IMR-90 (cell line): ENCODE results near the gene TP63. TPM values are rescaled to one million over a fixed set of nuclear protein-coding genes. Genes with fewer than 3 reads are reported as not detected.
A peak's percentile ranks its signal among the peaks of the same experiment; 100 is the strongest.

Source experiments
- ATAC-seq: fragments of 200-7000 bp; cut with Tn5 transposase; 2 replicates; pipeline ENCODE4 v1.9.1; 2020; ENCODE audit warnings: low read depth, mild to moderate bottlenecking, moderate library complexity
- BruUV-seq: library from RNA; stranded (reverse); fragments of 400-500 nt; replicated peaks from 2 replicates; lab custom pipeline; 2021; lab: Mats Ljungman, UMichigan
- CTCF ChIA-PET: fragments of 300-600 bp; formaldehyde crosslinking; extraction: SDS; loops from one replicate; lab custom pipeline; 2021; ENCODE audit warnings: antibody characterized with exemption; lab: Yijun Ruan, JAX
- POLR2A ChIA-PET: fragments of 300-600 bp; sonication (Branson Sonifier 250); formaldehyde crosslinking; loops from one replicate; lab custom pipeline; 2022; ENCODE audit warnings: antibody characterized with exemption; ENCODE audit not compliant: unreplicated experiment; lab: Charles Lee
- DNase-seq: peaks from one replicate; pipeline ENCODE4 v3.0.0; 2013
- H2AFZ ChIP-seq: replicated peaks from 2 replicates; pipeline ENCODE3; 2013; ENCODE audit warnings: low read length, mild to moderate bottlenecking; ENCODE audit not compliant: poor library complexity
- H2AK5ac ChIP-seq: 2 replicates; pipeline ENCODE4 v1.6.1; 2013; ENCODE audit warnings: low read depth, low read length, inconsistent platforms
- H2AK9ac ChIP-seq: replicated peaks from 2 replicates; pipeline ENCODE3; 2013; ENCODE audit warnings: mild to moderate bottlenecking, low read depth, low read length, moderate library complexity; ENCODE audit not compliant: poor library complexity
- H2BK120ac ChIP-seq: 2 replicates; pipeline ENCODE4 v1.6.1; 2013; ENCODE audit warnings: low read depth, low read length, inconsistent platforms
- H2BK15ac ChIP-seq: 3 replicates; pipeline ENCODE4 v1.6.1; 2013; ENCODE audit warnings: low read depth, low read length, inconsistent platforms
- H2BK20ac ChIP-seq: 2 replicates; pipeline ENCODE4 v1.6.1; 2013; ENCODE audit warnings: low read depth, mild to moderate bottlenecking, inconsistent platforms, low read length, moderate library complexity
- H2BK5ac ChIP-seq: 2 replicates; pipeline ENCODE4 v1.6.1; 2013; ENCODE audit warnings: mild to moderate bottlenecking, low read depth, low read length, inconsistent platforms; ENCODE audit not compliant: poor library complexity, severe bottlenecking
- H3K14ac ChIP-seq: replicated peaks from 2 replicates; pipeline ENCODE4 v1.6.1; 2013; ENCODE audit warnings: low read depth, low read length, inconsistent platforms
- H3K18ac ChIP-seq: 2 replicates; pipeline ENCODE4 v1.6.1; 2013; ENCODE audit warnings: low read depth, low read length, control low read depth
- H3K23ac ChIP-seq: 2 replicates; pipeline ENCODE4 v1.6.1; 2013; ENCODE audit warnings: low read depth, low read length, inconsistent platforms
- H3K27ac ChIP-seq: 2 replicates; pipeline ENCODE4 v1.5.1; 2013; ENCODE audit warnings: mild to moderate bottlenecking, control low read depth, low read length; ENCODE audit not compliant: insufficient read depth
- H3K27me3 ChIP-seq: 2 replicates; pipeline ENCODE4 v1.6.1; 2013; ENCODE audit warnings: low read length; ENCODE audit not compliant: control insufficient read depth, insufficient read depth
- H3K36me3 ChIP-seq: 2 replicates; pipeline ENCODE4 v1.6.1; 2013; ENCODE audit warnings: low read length, mixed read lengths; ENCODE audit not compliant: control insufficient read depth, insufficient read depth
- H3K4ac ChIP-seq: 2 replicates; pipeline ENCODE4 v1.6.1; 2013; ENCODE audit warnings: low read depth, low read length, inconsistent platforms
- H3K4me1 ChIP-seq: 2 replicates; pipeline ENCODE4 v1.6.1; 2013; ENCODE audit warnings: low read length, mixed read lengths; ENCODE audit not compliant: control insufficient read depth, insufficient read depth
- H3K4me2 ChIP-seq: 2 replicates; pipeline ENCODE4 v1.6.1; 2013; ENCODE audit warnings: low read depth, mild to moderate bottlenecking, control low read depth, low read length, moderate library complexity
- H3K4me3 ChIP-seq: 2 replicates; pipeline ENCODE4 v1.5.1; 2013; ENCODE audit warnings: low read depth, mild to moderate bottlenecking, control low read depth, low read length, moderate library complexity; ENCODE audit not compliant: insufficient read depth
- H3K56ac ChIP-seq: 2 replicates; pipeline ENCODE4 v1.6.1; 2013; ENCODE audit warnings: low read length, inconsistent platforms; ENCODE audit not compliant: insufficient read depth; ENCODE audit errors: extremely low read depth
- H3K79me1 ChIP-seq, 2 experiments: 2 replicates each; pipeline ENCODE4 v1.6.1; 2013; ENCODE audit warnings: low read length in 2 of 2, inconsistent platforms in 1 of 2, low read depth in 1 of 2
- H3K9ac ChIP-seq: 2 replicates; pipeline ENCODE4 v1.6.1; 2013; ENCODE audit warnings: low read depth, low read length, control low read depth
- H3K9me1 ChIP-seq: 2 replicates; pipeline ENCODE4 v1.6.1; 2013; ENCODE audit warnings: low read length, inconsistent platforms; ENCODE audit not compliant: insufficient read depth
- H3K9me3 ChIP-seq: 2 replicates; pipeline ENCODE4 v1.6.1; 2013; ENCODE audit warnings: low read length; ENCODE audit not compliant: control insufficient read depth, insufficient read depth
- H4K20me1 ChIP-seq: 2 replicates; pipeline ENCODE4 v1.6.1; 2013; ENCODE audit warnings: low read length, inconsistent platforms; ENCODE audit not compliant: insufficient read depth
- H4K5ac ChIP-seq: 2 replicates; pipeline ENCODE4 v1.6.1; 2013; ENCODE audit warnings: mild to moderate bottlenecking, low read depth, low read length, control low read depth
- H4K8ac ChIP-seq, 2 experiments: 2 replicates each; pipeline ENCODE4 v1.6.1; 2013; ENCODE audit warnings: low read depth in 2 of 2, low read length in 2 of 2, control low read depth in 1 of 2, inconsistent platforms in 1 of 2
- H4K91ac ChIP-seq: 2 replicates; pipeline ENCODE4 v1.6.1; 2013; ENCODE audit warnings: low read depth, low read length, inconsistent platforms; ENCODE audit not compliant: insufficient read depth
- CEBPB ChIP-seq: IDR thresholded peaks from 2 replicates; pipeline ENCODE4 v1.6.1; 2012; ENCODE audit warnings: low read depth, low read length, improper control_type of control experiment
- SMC3 ChIP-seq: fragments of 150-350 bp; IDR thresholded peaks from 2 replicates; pipeline ENCODE4 v1.6.1; 2016; ENCODE audit warnings: low read depth, mild to moderate bottlenecking, antibody characterized with exemption, low read length, moderate library complexity
- WGBS, 2 experiments: methylation state at CpG; one replicate each; pipeline versions ENCODE4 v1.1.5 to v1.1.7; 2013; ENCODE audit warnings: missing lambda C conversion rate in 2 of 2; ENCODE audit not compliant: insufficient read length in 1 of 2; ENCODE audit errors: extremely low coverage in 2 of 2; 5-methylcytosine and 5-hydroxymethylcytosine counted together
- dilution Hi-C: fragments of 300-500 bp; cut with HindIII; formaldehyde crosslinking; loops from one replicate; pipeline ENCODE4 v1.14.3; 2018; ENCODE audit warnings: low sequenced_read_pairs; ENCODE audit not compliant: unreplicated experiment
- in situ Hi-C: fragments of 300-500 bp; cut with MboI; formaldehyde crosslinking; loops from 3 replicates; pipeline ENCODE4 v1.14.3; 2019; ENCODE audit warnings: low sequenced_read_pairs, inconsistent platforms, mixed read lengths
- intact Hi-C: fragments of 100-400 bp; cut with micrococcal nuclease; formaldehyde crosslinking; loops from 2 replicates; pipeline ENCODE4 v1.10.0; 2022
- polyA plus RNA-seq, 3 experiments: library from polyadenylated mRNA; depleted of rRNA; stranded (reverse); fragments of >200 nt; gene quantifications; 2 replicates each; pipeline ENCODE4 v1.2.3, GENCODE V29; 2012; ENCODE audit warnings: low replicate concordance in 1 of 3
- total RNA-seq: library from RNA; depleted of rRNA; stranded (reverse); fragments of >200 nt; gene quantifications from 2 replicates; pipeline ENCODE4 v1.2.3, GENCODE V29; 2012

The TP63 gene
- total and polyA plus RNA-seq, 2 of the 4 experiments (the other 2 are of a cell fraction): not detected

DNA sequence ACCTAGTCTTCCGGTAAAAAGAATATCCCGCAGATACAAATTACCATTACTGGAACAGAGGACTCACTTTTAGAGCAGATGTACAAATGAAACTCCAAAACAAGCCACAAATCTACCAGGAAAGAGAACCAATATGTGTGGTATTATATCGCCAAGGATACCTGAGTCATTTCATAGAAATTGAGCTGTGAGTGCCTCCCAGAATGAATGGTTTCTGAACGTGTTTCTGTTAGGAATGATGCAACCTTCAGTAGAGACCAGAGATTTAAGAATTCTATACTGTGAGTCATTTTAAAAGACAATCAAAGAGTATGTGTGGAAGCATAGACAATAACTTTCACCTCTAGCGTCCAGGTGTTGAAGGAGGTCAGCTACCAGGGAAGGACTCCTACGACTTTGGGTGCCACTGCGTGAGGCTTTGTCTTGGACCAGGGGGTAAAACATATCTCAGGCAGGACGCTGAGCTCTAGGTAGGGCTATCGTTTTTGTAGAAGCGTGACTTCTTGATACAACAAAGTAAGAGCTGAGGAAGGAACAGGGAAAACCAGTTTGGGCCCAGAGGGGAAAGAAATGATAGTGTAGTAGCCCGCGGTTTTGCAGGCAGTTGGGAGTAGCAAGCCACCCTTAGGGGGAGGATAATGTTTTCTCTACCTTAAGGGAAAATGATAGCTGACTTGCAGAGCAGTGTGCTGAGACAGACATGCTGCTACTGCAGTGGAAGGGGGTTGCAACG is 210.4 kb downstream of the TP63 start:
- no peak overlapping the region for H3K4ac ChIP-seq
- no peaks in the 10 kb centered on the region for H4K20me1 ChIP-seq
- no TSS peak for BruUV-seq
- H2BK15ac ChIP-seq: no peak overlapping the region
- ChIA-PET CTCF (no interaction called here), POLR2A (no interaction called here)
- H3K56ac ChIP-seq: no peak overlapping the region
- no peak overlapping the region for H4K91ac ChIP-seq
- H3K4me3 ChIP-seq: no peak overlapping the region
- peak; percentile 64 for DNase-seq
- H3K9me1 ChIP-seq: no peaks in the 10 kb centered on the region; the same call in 1 of the 2 replicates
- no peak overlapping the region for H3K4me2 ChIP-seq
- H3K23ac ChIP-seq: no peak overlapping the region
- TF ChIP-seq SMC3 (no peak), CEBPB (peak; percentile 77)
- H3K36me3 ChIP-seq: no peaks in the 10 kb centered on the region
- in situ Hi-C loops (no loop called here), dilution Hi-C loops (no loop called here), intact Hi-C loops (no loop called here)
- no peaks in the 10 kb centered on the region; the same call in 1 of the 2 replicates for H3K27me3 ChIP-seq
- H3K9me3 ChIP-seq: no peaks in the 10 kb centered on the region
- no peak for ATAC-seq
- H3K27ac ChIP-seq: no peak overlapping the region
- WGBS, 2 experiments: 64% methylated on average over 3 of the region's 13 CpGs; no CpG with 5 or more reads in 1 of the 2 experiments
- H3K4me1 ChIP-seq: 0 out of 2 replicates have a peak, but pooled peaks cover 1% of the 10 kb centered on the region
- H2AK5ac ChIP-seq: no peak overlapping the region
- H3K79me1 ChIP-seq: no peaks in the 10 kb centered on the region
- no peak overlapping the region for H2BK5ac ChIP-seq
- H4K8ac ChIP-seq: no peak overlapping the region
- no peak overlapping the region for H3K14ac ChIP-seq
- H2BK120ac ChIP-seq: no peak overlapping the region
- no peak overlapping the region for H2AFZ ChIP-seq
- no peak overlapping the region for H3K9ac ChIP-seq
- H2AK9ac ChIP-seq: no peak overlapping the region
- H2BK20ac ChIP-seq: no peak overlapping the region
- no peak overlapping the region for H4K5ac ChIP-seq
- no peak overlapping the region for H3K18ac ChIP-seq
